Measurements from ENCODE around the gene BRME1.
"Not testable (repeated sequence)": the region's sequence is repeated elsewhere in the genome, so short reads cannot be mapped to it uniquely, and the experiment has no call there.

The BRME1 gene

DNA sequence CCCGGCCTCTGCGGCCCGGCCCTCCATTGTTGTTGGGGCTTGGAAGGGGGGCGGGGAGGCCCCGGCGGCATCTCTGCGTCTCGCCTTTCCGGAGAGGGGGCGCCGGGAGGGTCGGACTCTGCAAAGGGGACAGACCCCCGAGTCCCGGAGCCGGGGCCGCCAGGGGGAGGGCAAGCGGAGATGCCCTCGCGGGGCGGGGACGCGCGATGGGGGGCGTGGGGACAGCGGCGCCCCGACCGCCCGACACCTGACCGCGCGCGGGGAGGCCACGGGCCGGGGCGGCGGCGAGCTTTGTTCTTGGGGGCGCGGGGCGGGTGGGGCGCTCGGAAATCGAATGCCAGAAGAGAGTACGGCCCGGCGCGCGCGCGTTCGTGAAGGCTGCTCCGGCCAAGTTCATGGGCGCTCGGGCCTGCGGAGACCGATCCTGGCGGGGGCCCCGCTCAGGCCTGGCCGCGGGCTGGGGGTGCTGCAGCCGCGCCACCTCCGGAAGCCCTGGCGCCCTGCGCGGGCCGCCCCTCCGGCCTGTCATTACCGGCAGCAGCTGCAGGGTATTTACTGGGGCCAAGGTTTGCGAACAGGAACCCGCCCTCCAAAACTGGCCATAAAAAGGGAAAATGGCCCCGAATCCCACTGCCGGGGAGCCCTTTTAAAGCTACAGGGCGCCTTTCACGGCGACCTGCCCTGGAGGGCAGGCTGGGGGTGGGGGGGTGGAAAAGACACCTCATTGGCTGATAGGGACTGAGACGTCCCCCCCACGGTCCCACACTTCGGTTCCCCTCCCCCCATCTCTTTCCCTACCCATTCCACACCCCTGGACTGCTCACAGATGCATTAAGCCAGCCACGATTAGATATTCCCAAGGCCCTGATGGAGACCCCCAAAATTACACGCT, 40.1 kb downstream of the BRME1 start:
- DNase-seq (ENCODE audit: low spot score): no peak

- DNase-seq (ENCODE audit: low spot score): no peak
These were observed 41.0 kb downstream of the BRME1 start for GRCh38 chr19:13864667-13865570.

DNA sequence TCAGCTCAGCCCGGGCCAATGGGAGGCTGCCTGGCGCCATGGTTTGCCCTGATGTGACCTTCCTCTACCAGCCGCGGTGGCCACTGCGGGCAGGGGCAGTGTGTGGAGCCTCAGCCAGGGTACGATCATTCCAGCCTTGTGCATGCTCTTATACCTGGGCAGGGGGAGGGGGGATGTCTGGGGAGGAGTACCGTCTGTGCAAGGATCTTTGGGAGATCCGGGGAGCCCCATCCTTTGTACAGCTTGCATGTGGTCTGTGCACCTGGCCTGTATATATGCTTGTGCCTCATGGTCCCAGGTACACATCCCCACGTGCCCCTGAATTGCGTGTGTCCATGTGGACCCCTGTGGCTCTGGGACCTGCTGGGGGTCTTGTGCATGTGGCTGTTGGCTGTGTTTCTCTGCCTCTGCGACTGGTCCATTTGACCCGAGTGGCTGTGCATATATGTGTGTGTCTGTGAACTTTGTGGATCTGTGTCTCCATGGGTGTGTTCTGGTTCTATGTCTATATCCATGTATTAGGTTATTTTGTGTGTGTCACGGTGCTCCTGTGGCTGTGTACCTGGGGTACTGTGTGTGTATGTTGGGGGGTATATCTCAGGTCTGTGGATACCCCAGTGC, 41.8 kb downstream of the BRME1 start:
- no peak for DNase-seq (ENCODE audit: low spot score)

GRCh38 chr19:13861714-13862531, 44.0 kb downstream of the BRME1 start:
- DNase-seq (ENCODE audit: low spot score): peak; percentile 88

DNA sequence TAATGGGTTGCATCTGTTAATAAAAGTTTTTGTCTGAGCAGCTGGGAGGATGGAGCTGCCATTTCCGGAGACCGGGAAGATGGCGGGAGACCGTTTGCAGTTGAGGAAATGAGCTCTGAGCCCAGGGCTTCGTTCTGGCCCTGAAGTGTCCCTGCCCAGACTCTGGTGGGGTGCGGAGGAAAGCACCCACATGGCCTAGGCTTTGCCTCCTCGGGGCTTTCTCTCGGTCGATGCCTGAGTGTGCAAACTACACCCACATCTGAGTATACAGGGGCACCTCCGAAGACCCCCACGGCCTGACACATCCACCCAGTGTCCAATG, 44.6 kb downstream of the BRME1 start:
- DNase-seq (ENCODE audit: low spot score): no peak

DNA sequence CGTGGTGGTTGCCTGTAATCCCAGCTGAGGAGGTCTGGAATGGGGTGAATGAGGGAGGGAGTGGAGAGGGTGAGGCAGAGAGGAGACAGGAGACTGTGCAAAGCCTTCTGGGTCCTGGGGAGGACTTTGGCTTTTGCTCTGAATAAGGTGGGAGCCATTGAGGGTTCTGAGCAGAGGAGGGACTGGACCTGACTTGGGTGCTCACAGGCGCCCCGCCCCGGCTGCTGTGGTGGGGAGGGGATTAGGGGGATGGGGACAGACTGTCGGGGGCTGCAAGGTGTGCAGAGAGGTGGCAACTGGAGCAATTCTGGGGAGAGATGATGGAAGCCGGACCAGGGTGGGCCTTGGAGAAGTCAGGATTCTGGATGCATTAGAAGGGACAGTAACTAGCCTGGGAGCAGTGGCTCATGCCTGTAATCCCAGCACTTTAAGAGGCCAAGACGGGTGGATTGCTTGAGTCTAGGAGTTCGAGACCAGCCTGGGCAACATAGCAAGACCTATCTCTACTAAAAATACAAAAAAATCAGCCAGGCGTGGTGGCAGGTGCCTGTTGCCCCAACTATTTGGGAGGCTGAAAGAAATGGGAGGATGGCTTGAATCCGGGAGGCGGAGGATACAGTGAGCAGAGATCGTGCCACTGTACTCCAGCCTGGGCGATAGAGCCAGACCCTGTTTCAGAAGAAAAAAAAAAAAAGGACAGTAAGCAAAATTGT, 45.1 kb downstream of the BRME1 start:
- DNase-seq (ENCODE audit: low spot score): no peak

DNA sequence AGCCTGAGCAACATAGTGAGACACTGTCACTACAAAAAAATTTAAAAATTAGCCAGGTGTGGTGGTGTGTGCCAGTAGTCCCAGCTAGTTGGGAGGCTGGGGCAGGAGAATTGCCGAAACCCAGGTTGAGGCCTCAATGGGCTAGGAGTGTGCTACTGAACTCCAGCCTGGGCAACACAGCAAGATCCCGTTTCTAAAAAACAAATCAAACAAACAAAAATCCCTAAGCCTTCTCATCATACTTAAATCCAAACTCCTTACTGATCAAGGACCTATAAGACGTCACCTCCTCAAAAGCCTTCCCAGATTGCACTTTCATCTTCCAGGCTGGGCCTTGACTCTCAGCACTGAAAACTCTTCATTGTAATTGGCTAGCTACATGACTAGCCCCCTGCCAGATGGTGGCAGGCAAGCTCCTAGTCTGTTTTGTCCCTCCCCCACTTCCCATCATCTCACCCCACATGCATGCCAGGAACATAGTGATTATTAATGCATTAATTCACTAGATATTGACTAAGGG, 46.5 kb downstream of the BRME1 start:
- no peak for DNase-seq (ENCODE audit: low spot score)

DNA sequence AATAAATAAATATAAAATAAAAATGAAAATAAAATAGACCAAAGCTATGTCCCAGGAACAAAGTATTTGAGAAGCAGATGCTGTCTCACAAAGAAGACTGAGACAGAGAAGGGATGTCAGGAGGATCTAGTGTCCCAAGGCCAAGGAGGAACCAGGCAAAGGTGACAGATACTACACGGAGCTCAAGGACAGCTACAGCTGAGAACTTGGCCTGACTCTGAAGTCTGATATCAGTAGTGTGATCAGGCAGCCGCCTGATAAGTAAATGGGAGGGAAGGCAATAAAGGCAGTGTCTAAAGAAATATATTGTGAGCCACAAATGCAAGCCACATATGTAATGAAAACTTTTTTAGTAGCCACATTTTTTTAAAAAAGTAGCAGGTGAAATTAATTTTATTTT, 49.4 kb downstream of the BRME1 start:
- DNase-seq (ENCODE audit: low spot score): no peak

GRCh38 chr19:13852171-13852707, 53.7 kb downstream of the BRME1 start:
- DNase-seq (ENCODE audit: low spot score): not testable (repeated sequence)

- not testable (repeated sequence) for DNase-seq (ENCODE audit: low spot score)
These were observed 54.2 kb downstream of the BRME1 start for GRCh38 chr19:13851734-13852114.

- DNase-seq (ENCODE audit: low spot score): no peak
These were observed 54.8 kb downstream of the BRME1 start for GRCh38 chr19:13850910-13851733.

DNA sequence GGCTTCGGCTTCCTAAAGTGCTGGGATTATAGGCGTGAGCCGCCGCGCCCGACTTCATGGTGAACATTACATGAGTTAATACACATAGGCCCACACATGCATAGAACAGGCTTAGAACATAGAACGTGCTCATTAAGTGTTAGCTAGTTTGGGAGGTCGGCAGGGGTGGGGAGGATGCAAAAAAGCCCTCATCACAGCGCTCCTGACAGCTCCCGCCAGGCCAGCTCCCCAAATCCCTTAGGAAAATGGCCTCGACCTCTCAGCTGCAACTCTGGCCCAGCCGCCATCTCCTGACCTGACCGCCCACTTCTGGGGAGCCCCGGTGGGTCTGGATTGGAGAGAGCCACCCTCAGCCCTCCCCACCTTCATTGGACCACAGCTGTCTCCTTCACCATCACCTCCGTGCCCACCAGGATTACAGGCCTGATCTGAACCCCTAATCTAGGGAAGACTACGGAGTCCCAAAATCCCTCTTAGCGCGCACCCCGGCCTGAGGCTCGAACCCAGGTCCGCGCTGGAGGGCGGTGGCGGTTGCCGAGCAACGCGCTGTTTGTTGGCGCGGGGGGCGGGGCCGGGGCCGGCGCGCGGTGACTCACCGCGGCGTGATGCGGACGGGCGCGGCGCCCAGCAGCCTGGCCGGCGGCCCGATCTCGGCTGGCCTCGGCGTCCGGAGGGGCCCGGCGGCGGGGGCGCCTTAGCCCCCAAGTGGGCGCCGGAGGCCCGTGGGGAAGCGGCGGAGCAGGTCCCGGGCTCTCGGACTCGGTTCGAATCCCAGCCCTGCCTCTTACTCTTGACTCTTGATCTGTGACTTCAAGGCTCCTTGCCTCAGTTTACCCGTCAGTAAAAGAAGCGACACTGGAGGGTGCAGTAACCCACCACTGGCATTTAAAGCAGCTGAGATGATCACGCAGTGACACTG, 55.7 kb downstream of the BRME1 start:
- no peak for DNase-seq (ENCODE audit: low spot score)

GRCh38 chr19:13848798-13849676, 56.9 kb downstream of the BRME1 start:
- no peak for DNase-seq (ENCODE audit: low spot score)

DNA sequence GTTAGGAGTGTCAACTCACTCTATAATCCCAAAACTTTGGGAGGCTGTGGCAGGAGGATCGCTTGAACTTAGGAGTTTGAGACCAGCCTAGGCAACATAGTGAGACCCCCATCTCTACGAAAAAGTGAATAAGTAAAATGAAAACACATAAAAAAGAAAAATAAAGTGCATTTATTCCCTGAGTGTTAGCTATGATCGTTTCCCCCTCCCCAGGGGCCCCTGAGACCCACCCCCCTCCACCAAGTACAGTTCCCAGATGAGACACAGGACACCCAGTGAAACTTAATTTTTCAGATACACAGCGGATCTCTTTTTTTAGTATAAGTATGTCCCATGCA, 57.6 kb downstream of the BRME1 start:
- no peak for DNase-seq (ENCODE audit: low spot score)

GRCh38 chr19:13847407-13848339, 58.2 kb downstream of the BRME1 start:
- DNase-seq (ENCODE audit: low spot score): peak; percentile 87

DNA sequence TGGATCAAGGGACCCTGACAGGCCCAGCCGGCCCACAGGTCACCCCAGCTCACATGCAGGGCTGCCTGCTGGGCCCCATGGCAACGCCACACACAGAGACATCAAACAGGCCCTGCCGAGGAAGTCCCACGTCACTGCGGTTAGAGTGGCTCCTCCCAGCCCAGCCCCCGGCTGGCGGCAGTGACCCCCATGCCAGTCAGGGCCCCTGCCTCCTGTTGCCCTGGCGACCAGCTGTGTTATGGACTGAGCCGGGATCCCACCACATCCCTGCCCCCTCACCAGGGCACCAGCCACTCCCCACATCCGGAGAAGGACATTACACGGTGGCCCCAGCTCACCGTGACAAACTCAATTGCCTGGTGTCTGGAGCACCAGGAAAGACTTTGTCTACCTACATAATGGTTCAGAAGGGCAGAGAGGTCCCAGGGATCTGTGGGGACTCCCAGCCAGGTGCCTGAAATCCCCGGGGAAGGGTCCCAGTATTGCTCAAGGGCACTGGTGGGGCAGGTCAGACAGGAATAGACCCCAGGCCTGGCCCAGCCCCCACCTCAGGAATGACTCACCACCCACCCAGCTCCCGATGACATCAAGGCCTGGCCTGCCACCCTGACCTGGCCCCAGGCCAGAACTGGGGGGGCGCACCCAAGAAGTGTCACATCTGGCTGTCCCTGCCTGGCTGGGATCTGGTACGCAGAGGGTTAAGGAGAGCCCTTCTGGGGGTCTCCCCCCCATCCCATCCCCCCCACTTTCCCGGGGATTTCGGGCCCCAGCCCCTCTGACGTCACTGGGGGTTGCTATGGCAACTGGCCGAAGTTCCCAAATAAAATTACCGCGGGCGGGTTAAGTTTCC, 59.1 kb downstream of the BRME1 start:
- DNase-seq (ENCODE audit: low spot score): peak; percentile 82
